GM08714 (cell line): ENCODE measurements around the gene CORO2A.

Experiments
- H3K4me3 ChIP-seq: fragments of 200-500 bp; sonication (Bioruptor generic); 2 replicates; pipeline ENCODE4 v1.5.1; 2014; ENCODE audit warnings: mild to moderate bottlenecking, low read length, inconsistent platforms
- ZNF274 ChIP-seq: IDR thresholded peaks from 2 replicates; pipeline ENCODE4 v1.6.1; 2012; ENCODE audit warnings: mild to moderate bottlenecking, low read depth, low read length

CORO2A gene

GRCh38 chr9:98214811-98215210 is 22.4 kb upstream of the CORO2A start:
- no peak for TF ChIP-seq ZNF274

GRCh38 chr9:98211260-98211659 is 18.8 kb upstream of the CORO2A start:
- H3K4me3 ChIP-seq: no peak overlapping the region
- no peak for TF ChIP-seq ZNF274

More at GRCh38 chr9:98214811-98215210, 22.4 kb upstream of the CORO2A start:
- no peak overlapping the region for H3K4me3 ChIP-seq

- TF ChIP-seq ZNF274: no peak
- no peak overlapping the region for H3K4me3 ChIP-seq
Measured at GRCh38 chr9:98210435-98210834, 18.0 kb upstream of the CORO2A start.

DNA sequence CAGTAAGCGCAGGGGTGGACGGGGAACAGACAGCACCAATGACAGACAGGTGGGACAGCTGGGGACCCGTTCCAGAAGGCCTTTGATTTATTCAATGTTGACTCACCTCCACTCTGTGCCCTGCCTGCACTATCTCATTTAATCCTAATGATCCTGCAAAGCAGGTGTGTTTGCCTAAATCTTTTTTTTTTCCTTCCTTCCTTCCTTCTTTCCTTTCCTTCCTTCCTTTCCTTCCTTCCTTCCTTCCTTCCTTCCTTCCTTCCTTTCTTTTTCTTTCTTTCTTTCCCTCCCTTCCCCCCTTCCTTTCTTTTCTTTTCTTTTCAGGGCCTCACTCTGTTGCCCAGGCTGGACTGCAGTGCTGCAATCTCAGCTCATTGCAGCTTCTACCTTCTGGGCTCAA is 17.1 kb upstream of the CORO2A start:
- no peak overlapping the region for H3K4me3 ChIP-seq
- no peak for TF ChIP-seq ZNF274

- no peak overlapping the region for H3K4me3 ChIP-seq
- TF ChIP-seq ZNF274: no peak
Measured at GRCh38 chr9:98208635-98209034, 16.2 kb upstream of the CORO2A start.

GRCh38 chr9:98207606-98208005 is 15.2 kb upstream of the CORO2A start:
- no peak overlapping the region for H3K4me3 ChIP-seq
- no peak for TF ChIP-seq ZNF274

- no peak for TF ChIP-seq ZNF274
- H3K4me3 ChIP-seq: no peak overlapping the region
Measured at GRCh38 chr9:98206754-98207153, 14.3 kb upstream of the CORO2A start.

GRCh38 chr9:98204692-98205091 is 12.3 kb upstream of the CORO2A start:
- H3K4me3 ChIP-seq: no peak overlapping the region
- TF ChIP-seq ZNF274: no peak

DNA sequence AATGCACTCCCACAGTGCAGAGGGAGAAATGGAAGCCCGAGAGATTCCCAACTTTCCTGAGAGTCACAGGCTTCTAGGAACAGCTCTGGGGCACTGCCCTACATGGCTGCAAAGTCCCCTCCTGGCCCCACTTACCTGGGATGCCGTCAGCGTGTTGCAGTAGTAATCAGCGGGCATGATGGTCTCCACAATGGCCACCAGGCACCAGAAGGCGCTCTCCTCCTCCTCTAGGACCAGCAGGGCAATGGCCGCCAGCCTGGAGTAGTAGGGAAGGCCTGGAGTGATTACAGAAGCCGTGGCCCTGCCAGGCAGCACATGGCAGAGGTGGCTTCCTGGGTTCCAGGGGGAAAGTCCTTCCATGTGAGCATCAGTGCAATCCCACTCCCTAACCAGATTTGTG is 10.7 kb upstream of the CORO2A start:
- H3K4me3 ChIP-seq: no peak overlapping the region
- no peak for TF ChIP-seq ZNF274

DNA sequence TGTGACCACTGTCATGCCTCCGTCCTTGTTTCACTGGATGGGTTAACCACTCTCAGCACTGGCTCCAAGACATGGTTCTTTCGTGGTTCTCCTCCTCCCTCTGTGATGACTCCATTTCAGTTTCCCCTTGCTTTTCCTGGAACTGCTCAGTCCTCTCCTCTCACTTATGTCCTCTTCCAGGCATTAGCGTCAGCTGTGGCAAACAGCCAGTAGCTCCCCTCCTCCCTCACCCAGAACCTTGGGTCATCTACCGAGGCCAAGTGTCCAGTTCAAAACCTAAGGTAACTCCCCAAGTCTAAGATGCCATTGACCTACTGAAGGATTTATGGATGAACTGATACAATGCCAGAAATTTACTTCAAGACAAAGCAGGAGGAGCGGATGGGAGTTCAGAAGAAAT is 9.8 kb upstream of the CORO2A start:
- H3K4me3 ChIP-seq: no peak overlapping the region
- no peak for TF ChIP-seq ZNF274

DNA sequence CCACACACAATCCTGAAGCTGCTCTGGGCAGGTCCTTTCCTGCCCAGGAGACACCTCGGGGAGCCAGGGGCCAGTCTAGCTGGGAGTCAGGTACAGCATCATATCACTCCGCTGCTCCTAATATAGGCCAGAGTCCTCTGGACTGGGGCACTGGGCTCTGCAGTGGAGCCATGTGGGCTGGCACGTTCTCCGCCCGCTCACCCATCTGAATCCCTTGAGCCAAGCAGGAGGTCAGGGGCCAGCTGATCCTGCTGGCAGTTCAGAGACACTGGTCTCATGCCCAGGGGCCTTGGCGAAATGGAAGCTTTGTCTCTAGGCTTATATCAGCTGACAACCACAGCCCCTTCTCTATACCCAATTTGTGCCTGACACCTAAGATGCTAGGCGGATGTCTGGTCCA is 9.3 kb upstream of the CORO2A start:
- TF ChIP-seq ZNF274: no peak
- H3K4me3 ChIP-seq: no peak overlapping the region

- H3K4me3 ChIP-seq: no peak overlapping the region
- TF ChIP-seq ZNF274: no peak
Measured at GRCh38 chr9:98201102-98201501, 8.7 kb upstream of the CORO2A start.

GRCh38 chr9:98199388-98200033 is 7.1 kb upstream of the CORO2A start:
- no peak overlapping the region for H3K4me3 ChIP-seq
- no peak for TF ChIP-seq ZNF274

- TF ChIP-seq ZNF274: no peak
- no peak overlapping the region for H3K4me3 ChIP-seq
Measured at GRCh38 chr9:98195671-98196070, 3.2 kb upstream of the CORO2A start.

DNA sequence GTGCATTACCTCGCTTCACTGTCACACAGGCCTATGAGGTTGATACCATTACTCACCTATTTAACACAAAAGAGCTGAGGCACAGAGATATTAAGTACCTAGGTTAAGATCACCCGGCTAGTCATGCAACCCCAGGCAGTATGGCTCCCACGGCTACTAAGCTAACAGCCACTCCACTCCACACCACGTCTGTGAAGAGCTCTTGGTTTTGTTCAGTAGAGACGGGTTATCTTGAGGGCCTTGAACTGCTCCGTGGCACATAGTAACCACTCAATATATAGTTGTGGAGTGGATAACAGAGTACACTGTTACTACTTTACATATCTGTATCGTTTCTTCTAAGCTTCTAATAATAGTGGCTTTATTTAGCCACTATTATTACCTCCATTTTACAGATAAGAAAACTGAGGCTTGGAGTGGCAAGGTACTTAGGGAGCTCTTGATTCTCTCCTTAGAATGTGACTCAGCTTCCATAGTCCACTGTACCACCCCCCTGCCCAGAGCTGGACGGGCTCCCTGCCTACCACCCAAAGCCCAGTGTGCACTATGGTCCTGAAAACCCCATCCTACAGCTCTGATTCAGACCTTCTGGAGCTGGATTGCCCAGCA is 1.0 kb upstream of the CORO2A start:
- TF ChIP-seq ZNF274: no peak
- H3K4me3 ChIP-seq: no peak overlapping the region
